Neuronal stem cell (in vitro differentiated cells): Measurements from ENCODE around the gene TNFAIP2.

Experiments
- DNase-seq: peaks from one replicate; pipeline ENCODE4 v3.0.0-alpha.2; 2013; ENCODE audit warnings: low spot score
- H2AFZ ChIP-seq: one replicate; pipeline ENCODE4 v1.6.1; 2013; ENCODE audit warnings: mild to moderate bottlenecking, low read length, inconsistent platforms
- H2AK5ac ChIP-seq: 2 replicates; pipeline ENCODE4 v1.6.1; 2013; ENCODE audit warnings: low read depth, mild to moderate bottlenecking, inconsistent platforms, low read length, moderate library complexity, mixed read lengths
- H2BK120ac ChIP-seq: 2 replicates; pipeline ENCODE4 v1.6.1; 2013; ENCODE audit warnings: low read depth, mild to moderate bottlenecking, inconsistent platforms, low read length, moderate library complexity, mixed read lengths
- H2BK12ac ChIP-seq: one replicate; pipeline ENCODE4 v1.6.1; 2013; ENCODE audit warnings: low read length, inconsistent platforms
- H2BK15ac ChIP-seq: 2 replicates; pipeline ENCODE4 v1.6.1; 2013; ENCODE audit warnings: mild to moderate bottlenecking, low read length, inconsistent platforms, mixed read lengths
- H2BK5ac ChIP-seq: one replicate; pipeline ENCODE4 v1.6.1; 2013; ENCODE audit warnings: inconsistent platforms, mild to moderate bottlenecking, low read length, moderate library complexity
- H3K14ac ChIP-seq: one replicate; pipeline ENCODE4 v1.6.1; 2013; ENCODE audit warnings: low read length, inconsistent platforms
- H3K18ac ChIP-seq: 2 replicates; pipeline ENCODE4 v1.6.1; 2013; ENCODE audit warnings: low read length, inconsistent platforms
- H3K23ac ChIP-seq: 2 replicates; pipeline ENCODE4 v1.6.1; 2013; ENCODE audit warnings: low read depth, mild to moderate bottlenecking, mixed read lengths, low read length, inconsistent platforms; ENCODE audit not compliant: poor library complexity
- H3K27ac ChIP-seq: replicated peaks from 3 replicates; pipeline ENCODE4 v1.5.1; 2013; ENCODE audit warnings: low read length, inconsistent platforms
- H3K27me3 ChIP-seq, 3 experiments: 2 replicates each; pipeline ENCODE4 v1.6.1; 2013; ENCODE audit warnings: low read length in 3 of 3, mild to moderate bottlenecking in 2 of 3, inconsistent platforms in 1 of 3, low read depth in 1 of 3, mixed read lengths in 1 of 3, moderate library complexity in 1 of 3; ENCODE audit not compliant: control insufficient read depth in 3 of 3, insufficient read depth in 3 of 3
- H3K36me3 ChIP-seq, 2 donors: replicated peaks in 1 of 2; 2 replicates each; pipeline ENCODE4 v1.6.1; 2013; ENCODE audit warnings: low read length in 2 of 2; ENCODE audit not compliant: control insufficient read depth in 2 of 2, insufficient read depth in 2 of 2
- H3K4ac ChIP-seq: 2 replicates; pipeline ENCODE4 v1.6.1; 2013; ENCODE audit warnings: inconsistent platforms, mild to moderate bottlenecking, low read length, moderate library complexity
- H3K4me1 ChIP-seq, 2 donors: 1 replicate in 1 of 2; 2 replicates in 1 of 2; pipeline ENCODE4 v1.6.1; 2013; ENCODE audit warnings: low read length in 2 of 2, low read depth in 1 of 2; ENCODE audit not compliant: control insufficient read depth in 2 of 2, insufficient read depth in 1 of 2
- H3K4me2 ChIP-seq: one replicate; pipeline ENCODE4 v1.6.1; 2013; ENCODE audit warnings: mild to moderate bottlenecking, low read length, inconsistent platforms; ENCODE audit not compliant: insufficient read depth, poor library complexity, severe bottlenecking
- H3K4me3 ChIP-seq, 2 donors: 2 replicates each; pipeline ENCODE4 v1.5.1; 2013; ENCODE audit warnings: low read length in 2 of 2, mild to moderate bottlenecking in 2 of 2, inconsistent platforms in 1 of 2, moderate library complexity in 1 of 2
- H3K79me1 ChIP-seq: one replicate; pipeline ENCODE4 v1.6.1; 2013; ENCODE audit warnings: low read depth, mild to moderate bottlenecking, inconsistent platforms, low read length, moderate library complexity
- H3K9ac ChIP-seq: one replicate; pipeline ENCODE4 v1.6.1; 2013; ENCODE audit warnings: mild to moderate bottlenecking, low read depth, low read length, inconsistent platforms; ENCODE audit not compliant: poor library complexity
- H3K9me3 ChIP-seq, 2 donors: replicated peaks in 1 of 2; 2 replicates each; pipeline versions ENCODE3 to v1.6.1; 2013; ENCODE audit warnings: low read length in 2 of 2, mild to moderate bottlenecking in 2 of 2, inconsistent platforms in 1 of 2, low read depth in 1 of 2, mixed read lengths in 1 of 2, moderate library complexity in 1 of 2; ENCODE audit not compliant: control insufficient read depth in 2 of 2, insufficient read depth in 1 of 2
- H4K8ac ChIP-seq: one replicate; pipeline ENCODE4 v1.6.1; 2013; ENCODE audit warnings: low read depth, mild to moderate bottlenecking, inconsistent platforms, low read length, moderate library complexity
- H4K91ac ChIP-seq: one replicate; pipeline ENCODE4 v1.6.1; 2013; ENCODE audit warnings: low read length, low read depth, mild to moderate bottlenecking, inconsistent platforms; ENCODE audit not compliant: poor library complexity
- WGBS, 2 donors: extraction: QIAGEN DNeasy Blood & Tissue Kit; methylation state at CpG; one replicate each; pipeline ENCODE4 v1.1.7; 2013; ENCODE audit warnings: missing lambda C conversion rate in 2 of 2, mixed read lengths in 1 of 2; ENCODE audit not compliant: insufficient read length in 2 of 2, insufficient replicate concordance in 1 of 2; ENCODE audit errors: extremely low coverage in 2 of 2; 5-methylcytosine and 5-hydroxymethylcytosine counted together

TNFAIP2 gene

DNA sequence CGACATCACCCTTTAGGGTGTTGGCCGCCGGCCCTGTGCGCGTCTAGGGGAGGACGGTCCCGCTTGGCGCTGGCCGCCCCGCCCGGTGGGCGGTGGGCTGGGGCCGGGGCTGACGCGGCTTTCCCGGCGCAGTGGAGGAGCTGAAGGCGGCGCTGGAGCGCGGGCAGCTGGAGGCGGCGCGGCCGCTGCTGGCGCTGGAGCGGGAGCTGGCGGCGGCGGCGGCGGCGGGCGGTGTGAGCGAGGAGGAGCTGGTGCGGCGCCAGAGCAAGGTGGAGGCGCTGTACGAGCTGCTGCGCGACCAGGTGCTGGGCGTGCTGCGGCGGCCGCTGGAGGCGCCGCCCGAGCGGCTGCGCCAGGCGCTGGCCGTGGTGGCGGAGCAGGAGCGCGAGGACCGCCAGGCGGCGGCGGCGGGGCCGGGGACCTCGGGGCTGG, 3.6 kb downstream of the TNFAIP2 start:
- H3K9me3 ChIP-seq, result peaks cover 0 to 4% of the 10 kb centered on the region in 2 donors
- H3K9ac ChIP-seq, result peak overlapping the region; percentile 55
- H4K91ac ChIP-seq, result peak overlapping the region; percentile 44
- peaks cover 0 to 76% (median 41%) of the 10 kb centered on the region in 3 experiments for H3K27me3 ChIP-seq
- H3K4me1 ChIP-seq, result peaks cover 12 to 22% of the 10 kb centered on the region in 2 donors
- H2BK12ac ChIP-seq, result no peak overlapping the region
- peak overlapping the region; percentile 96 for H2BK15ac ChIP-seq
- H3K18ac ChIP-seq, result peak overlapping the region; percentile 93
- peaks cover 0 to 4% of the 10 kb centered on the region in 2 donors for H3K36me3 ChIP-seq
- DNase-seq, result peak; percentile 72
- no peak overlapping the region for H2BK120ac ChIP-seq
- peak overlapping the region; percentile 55 for H4K8ac ChIP-seq
- no CpG with 5 or more reads among the region's 62 CpGs for WGBS, 2 donors
- H2AFZ ChIP-seq, result peak overlapping the region; percentile 87
- peak overlapping the region; percentile 12 to 65 for H3K4me3 ChIP-seq
- H2AK5ac ChIP-seq, result peak overlapping the region; percentile 97
- peak overlapping the region; percentile 75 for H2BK5ac ChIP-seq
- H3K14ac ChIP-seq, result no peak overlapping the region
- H3K4me2 ChIP-seq, result peak overlapping the region; percentile 64
- no peak overlapping the region for H3K27ac ChIP-seq
- no peak overlapping the region for H3K4ac ChIP-seq
- peaks cover 5% of the 10 kb centered on the region for H3K79me1 ChIP-seq
- H3K23ac ChIP-seq, result peak overlapping the region; percentile 66

DNA sequence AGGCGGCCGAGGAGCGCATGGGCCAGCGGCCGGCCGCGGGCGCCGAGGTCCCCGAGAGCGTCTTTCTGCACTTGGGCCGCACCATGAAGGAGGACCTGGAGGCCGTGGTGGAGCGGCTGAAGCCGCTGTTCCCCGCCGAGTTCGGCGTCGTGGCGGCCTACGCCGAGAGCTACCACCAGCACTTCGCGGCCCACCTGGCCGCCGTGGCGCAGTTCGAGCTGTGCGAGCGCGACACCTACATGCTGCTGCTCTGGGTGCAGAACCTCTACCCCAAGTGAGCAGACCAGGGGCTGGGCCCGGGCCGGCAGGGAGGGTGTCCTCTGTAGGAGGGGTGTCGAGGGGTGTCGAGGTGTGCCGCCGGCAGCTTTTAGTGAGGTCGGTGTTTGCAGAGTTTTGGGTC, 4.1 kb downstream of the TNFAIP2 start:
- no peak overlapping the region for H4K91ac ChIP-seq
- peak overlapping the region; percentile 87 for H2AFZ ChIP-seq
- peaks cover 0 to 76% (median 41%) of the 10 kb centered on the region in 3 experiments for H3K27me3 ChIP-seq
- H3K9me3 ChIP-seq, result peaks cover 0 to 4% of the 10 kb centered on the region in 2 donors
- H2BK5ac ChIP-seq, result no peak overlapping the region
- peak overlapping the region; percentile 76 for H2AK5ac ChIP-seq
- no peak overlapping the region for H3K14ac ChIP-seq
- H3K18ac ChIP-seq, result peak overlapping the region; percentile 94
- H4K8ac ChIP-seq, result peak overlapping the region; percentile 29
- no peak overlapping the region for H3K4ac ChIP-seq
- H3K27ac ChIP-seq, result no peak overlapping the region
- H3K79me1 ChIP-seq, result peaks cover 5% of the 10 kb centered on the region
- no peak overlapping the region for H2BK12ac ChIP-seq
- H3K4me2 ChIP-seq, result peak overlapping the region; percentile 64
- peaks cover 8 to 18% of the 10 kb centered on the region in 2 donors for H3K4me1 ChIP-seq
- peak overlapping the region; percentile 4 to 11 for H3K4me3 ChIP-seq
- H3K36me3 ChIP-seq, result peaks cover 0 to 4% of the 10 kb centered on the region in 2 donors
- no CpG with 5 or more reads among the region's 39 CpGs for WGBS, 2 donors
- DNase-seq, result no peak
- H3K23ac ChIP-seq, result peak overlapping the region; percentile 22
- peak overlapping the region; percentile 55 for H3K9ac ChIP-seq
- no peak overlapping the region for H2BK120ac ChIP-seq
- H2BK15ac ChIP-seq, result peak overlapping the region; percentile 45

DNA sequence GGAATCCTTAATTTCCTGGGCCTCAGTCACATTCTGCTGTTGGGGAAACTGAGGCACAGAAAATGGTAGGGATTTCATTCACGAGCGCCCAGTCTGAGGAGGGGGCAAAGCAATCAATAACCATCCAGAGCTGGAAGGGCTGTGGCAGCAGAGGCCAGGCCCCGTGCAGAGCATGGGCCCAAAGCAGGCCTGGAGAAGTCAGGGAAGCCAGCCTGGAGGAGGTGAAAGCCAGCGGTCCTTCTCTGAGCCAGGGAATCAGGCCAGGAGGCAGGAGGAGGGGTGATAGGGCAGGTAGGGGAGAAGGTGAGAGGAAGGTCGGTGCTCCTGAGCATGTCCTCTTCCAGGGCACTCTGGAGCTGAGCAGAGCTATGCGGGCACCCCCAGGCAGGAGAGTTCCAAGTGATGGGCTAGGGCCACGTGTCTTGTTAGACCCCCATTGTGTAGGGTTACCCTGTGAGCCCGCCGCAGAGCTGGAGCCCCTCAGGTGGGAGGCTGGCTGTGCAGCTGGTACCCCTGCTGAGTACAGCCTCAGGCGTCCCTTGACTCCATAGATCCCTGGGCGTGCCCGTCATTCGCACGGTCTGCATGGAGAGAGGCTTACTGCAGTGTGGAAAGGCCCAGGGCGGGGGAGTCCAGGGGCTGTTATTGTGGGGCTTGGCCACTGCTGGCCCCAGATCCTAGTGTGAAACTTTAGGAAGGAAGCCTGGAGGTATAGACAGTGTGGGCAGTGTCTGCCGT, 4.8 kb downstream of the TNFAIP2 start:
- no peak overlapping the region for H3K23ac ChIP-seq
- no peak overlapping the region for H2BK15ac ChIP-seq
- no peak overlapping the region for H3K4ac ChIP-seq
- peaks cover 0 to 9% of the 10 kb centered on the region in 2 donors for H3K36me3 ChIP-seq
- peak overlapping the region; percentile 94 for H3K18ac ChIP-seq
- H3K4me2 ChIP-seq, result no peak overlapping the region
- H3K27ac ChIP-seq, result no peak overlapping the region
- peaks cover 0 to 7% of the 10 kb centered on the region in 2 donors for H3K9me3 ChIP-seq
- no peak for DNase-seq
- no peak overlapping the region for H3K4me3 ChIP-seq
- peaks cover 5% of the 10 kb centered on the region for H3K79me1 ChIP-seq
- no peak overlapping the region for H2AFZ ChIP-seq
- WGBS, 2 donors, result no CpG with 5 or more reads among the region's 16 CpGs
- H2AK5ac ChIP-seq, result peak overlapping the region; percentile 96
- H2BK120ac ChIP-seq, result peak overlapping the region; percentile 42
- H4K91ac ChIP-seq, result no peak overlapping the region
- H3K27me3 ChIP-seq, result peaks cover 0 to 72% (median 41%) of the 10 kb centered on the region in 3 experiments
- peak overlapping the region; percentile 72 for H2BK5ac ChIP-seq
- no peak overlapping the region for H4K8ac ChIP-seq
- peak overlapping the region; percentile 30 for H3K9ac ChIP-seq
- no peak overlapping the region for H3K14ac ChIP-seq
- no peak overlapping the region for H2BK12ac ChIP-seq
- peaks cover 3 to 15% of the 10 kb centered on the region in 2 donors for H3K4me1 ChIP-seq

DNA sequence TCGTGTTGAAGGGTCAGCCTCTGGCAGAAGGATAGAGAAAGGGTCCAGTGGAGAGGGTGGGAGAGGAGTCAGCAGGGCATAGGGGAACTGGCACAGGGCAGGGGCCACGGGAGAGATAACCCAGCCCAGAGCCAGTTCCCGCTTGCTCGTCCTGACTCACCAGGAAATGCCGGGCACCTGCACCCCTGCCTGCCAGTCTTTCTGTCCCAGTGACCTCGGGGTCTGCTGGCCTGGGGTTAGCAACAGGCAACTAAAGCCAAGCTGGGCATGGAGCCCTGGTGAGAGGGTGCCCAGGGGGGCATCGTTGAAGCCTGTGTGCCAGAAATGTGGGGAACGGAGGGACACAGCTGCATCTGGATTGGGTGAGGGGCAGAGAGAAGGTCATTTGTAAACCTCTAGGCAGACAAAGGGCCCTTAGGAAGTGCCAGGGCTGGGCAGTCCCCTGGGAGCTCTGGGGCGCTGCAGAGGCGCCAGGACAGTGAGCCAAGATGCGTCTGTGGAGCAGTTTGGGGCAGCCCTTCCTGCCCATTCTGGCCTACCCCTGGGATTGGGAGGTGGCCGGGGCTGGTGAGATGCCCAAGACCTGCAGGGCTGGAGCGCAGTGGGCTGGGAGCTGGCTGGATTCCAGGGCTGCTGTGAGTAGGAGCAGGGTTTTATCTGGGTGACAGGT, 5.5 kb downstream of the TNFAIP2 start:
- Histone ChIP-seq H2AK5ac (peak overlapping the region; percentile 96), H3K27me3 (peaks cover 0 to 73% (median 39%) of the 10 kb centered on the region in 3 experiments), H3K4me1 (peaks cover 3 to 13% of the 10 kb centered on the region in 2 donors), H3K23ac (no peak overlapping the region), H2BK15ac (no peak overlapping the region), H3K27ac (no peak overlapping the region), H3K14ac (no peak overlapping the region), H4K8ac (no peak overlapping the region), H2BK5ac (peak overlapping the region; percentile 72), H3K36me3 (peaks cover 0 to 12% of the 10 kb centered on the region in 2 donors), H3K9ac (no peak overlapping the region), H3K4ac (no peak overlapping the region), H4K91ac (no peak overlapping the region), H3K79me1 (peaks cover 5% of the 10 kb centered on the region), H3K4me3 (no peak overlapping the region), H3K18ac (peak overlapping the region; percentile 44), H3K4me2 (no peak overlapping the region), H2AFZ (no peak overlapping the region), H2BK120ac (peak overlapping the region; percentile 42), H2BK12ac (no peak overlapping the region), H3K9me3 (peaks cover 0 to 8% of the 10 kb centered on the region in 2 donors)
- DNase-seq, result no peak
- WGBS, 2 donors, result no CpG with 5 or more reads among the region's 13 CpGs
